Heart left ventricle (tissue), 16 donors: ENCODE data around the gene OAS2. TPM values are rescaled to one million over a fixed set of nuclear protein-coding genes. Genes with fewer than 3 reads are reported as not detected.

Experiments used
- ATAC-seq, 4 donors: fragments of 200-7000 bp; cut with Tn5 transposase; one replicate each; pipeline ENCODE4 v1.9.1; 2020 to 2022; ENCODE audit warnings: moderate library complexity in 4 of 4, mild to moderate bottlenecking in 3 of 4, moderate number of reproducible peaks in 1 of 4
- DNase-seq, 5 donors: peaks; one replicate each; pipeline ENCODE4 v3.0.0-alpha.2; 2020
- H3K27ac ChIP-seq, 12 donors: fragments of 200-600 bp; sonication (generic) in 4 of 12; one replicate each; pipeline versions ENCODE4 v1.5.0 to v1.8.0; 2016 to 2022; ENCODE audit warnings: mild to moderate bottlenecking in 2 of 12
- H3K27me3 ChIP-seq, 9 donors: fragments of 200-600 bp; sonication (generic) in 2 of 9; one replicate each; pipeline versions ENCODE4 v1.5.1 to v1.8.0; 2016 to 2022; ENCODE audit warnings: mild to moderate bottlenecking in 3 of 9
- H3K36me3 ChIP-seq, 9 donors: fragments of 200-600 bp; sonication (generic) in 2 of 9; one replicate each; pipeline versions ENCODE4 v1.5.0 to v1.8.0; 2018 to 2022; ENCODE audit warnings: mild to moderate bottlenecking in 2 of 9
- H3K4me1 ChIP-seq, 12 donors: fragments of 200-600 bp; sonication (generic) in 4 of 12; one replicate each; pipeline versions ENCODE4 v1.5.0 to v1.8.0; 2016 to 2022; ENCODE audit warnings: mild to moderate bottlenecking in 3 of 12
- H3K4me3 ChIP-seq, 12 donors: fragments of 200-600 bp; sonication (generic) in 4 of 12; one replicate each; pipeline versions ENCODE4 v1.5.0 to v1.8.0; 2017 to 2022; ENCODE audit warnings: mild to moderate bottlenecking in 9 of 12, moderate library complexity in 4 of 12
- H3K9me3 ChIP-seq, 12 donors: fragments of 200-600 bp; sonication (generic) in 4 of 12; one replicate each; pipeline versions ENCODE4 v1.5.0 to v1.8.0; 2016 to 2022; ENCODE audit warnings: mild to moderate bottlenecking in 1 of 12
- CTCF ChIP-seq, 12 donors: fragments of 200-600 bp; sonication (generic) in 4 of 12; IDR thresholded peaks; one replicate each; pipeline versions ENCODE4 v1.5.0 to v1.8.0; 2018 to 2022; ENCODE audit warnings: antibody characterized with exemption in 12 of 12, mild to moderate bottlenecking in 5 of 12
- POLR2A ChIP-seq, 2 donors: fragments of 450-650 bp; IDR thresholded peaks; one replicate each; pipeline ENCODE4 v1.6.1; 2017; ENCODE audit warnings: antibody characterized with exemption in 2 of 2, mild to moderate bottlenecking in 2 of 2, moderate library complexity in 2 of 2
- WGBS, 4 donors: extraction: QIAGEN DNeasy Blood & Tissue Kit in 2 of 4; methylation state at CpG; one replicate each; pipeline versions ENCODE4 v1.1.5 to v1.1.7; 2013 to 2018; 5-methylcytosine and 5-hydroxymethylcytosine counted together
- intact Hi-C, 10 donors: fragments of 100-400 bp; cut with DNase I; formaldehyde crosslinking; loops; one replicate each; pipeline versions ENCODE4 v1.11.1 to v1.14.2; 2022
- polyA plus RNA-seq, 2 donors: library from polyadenylated mRNA; stranded (reverse); fragments of 200-250 nt; gene quantifications; one replicate each; pipeline ENCODE4 v1.2.3, GENCODE V29; 2013
- total RNA-seq, 9 donors: library from RNA; depleted of rRNA in 2 of 9; stranded (reverse); fragments of >200 nt in 2 of 9; fragmentation: NEBNext Ultra II Directional in 3 of 9; extraction: Animal tissue kit (Norgen Biotek cat#: 25700) in 3 of 9; gene quantifications; one replicate each; pipeline versions ENCODE4 v1.1.0 to v1.2.4, GENCODE V29; 2016 to 2023
- donor health status: ischemic (EF 13 %, LVEDD 7.1; RV severe dilation, severe dysfunction).
- donor health status: healthy with polysubstance abuse.
- donor health status: DM: no; HTN: yes; CAD: no.
- donor health status: DM: no; HTN: no; CAD: no.
- donor health status: ischemic (EF 25% LVEDD 6.9; RV normal size, moderate dysfunction).
- donor health status: ischemic (EF 25% LVEDD 5.7; RV mildly dilated, moderate dysfunction).
- donor health status: healthy.
- donor health status: DM: yes; HTN: yes; CAD: no.
- donor health status: ischemic (EF 35%, LVEDD 5.7; RV mildly dilated, moderate dysfunction).
- donor health status: nonischemic (EF 11% LVEDD 7.7; RV severe dilation, severe dysfunction).
- donor health status: DM: yes; HTN: yes; CAD: no.
- donor health status: PGD.
- donor health status: ischemic (EF 29% LVEDD 5.4; RV normal size, mild dysfunction).
- donor health status: nonischemic (EF 23%, LVEDD 6.1; RV moderate dilation, normal function).

Gene OAS2
- total and polyA plus RNA-seq, 11 donors: 3.8 to 46.1 (median 7.3) TPM

- Histone ChIP-seq H3K27me3 (no peaks in the 10 kb centered on the region), H3K9me3 (peaks cover 0 to 3% (median 0%) of the 10 kb centered on the region in 12 donors), H3K27ac (no peak overlapping the region), H3K36me3 (peaks cover 3 to 100% (median 81%) of the 10 kb centered on the region in 9 donors), H3K4me3 (no peak overlapping the region), H3K4me1 (no peaks in the 10 kb centered on the region)
- intact Hi-C loops: no loop called here
- no peak for ATAC-seq
- TF ChIP-seq POLR2A (IDR thresholded peaks at IDR 0.05) (no peak), CTCF (IDR thresholded peaks at IDR 0.05) (no peak)
- DNase-seq: no peak
- WGBS, 4 donors: 85 to 89% (median 88%) methylated on average over 4 of the region's 4 CpGs
These were observed 13.4 kb upstream of the OAS2 start for GRCh38 chr12:112964915-112965314.

- no peaks in the 10 kb centered on the region for H3K27me3 ChIP-seq
- peaks cover 3 to 100% (median 79%) of the 10 kb centered on the region in 9 donors for H3K36me3 ChIP-seq
- peaks cover 0 to 4% (median 0%) of the 10 kb centered on the region in 12 donors for H3K4me1 ChIP-seq
- intact Hi-C loops: no loop called here
- no peak overlapping the region for H3K27ac ChIP-seq
- no peak for TF ChIP-seq CTCF (IDR thresholded peaks at IDR 0.05)
- no peak for TF ChIP-seq POLR2A (IDR thresholded peaks at IDR 0.05)
- WGBS, 4 donors: 87 to 92% (median 91%) methylated on average over 9 to 15 of the region's 15 CpGs
- DNase-seq: no peak
- no peaks in the 10 kb centered on the region for H3K9me3 ChIP-seq
- ATAC-seq: no peak
- H3K4me3 ChIP-seq: no peak overlapping the region
These were observed 12.7 kb upstream of the OAS2 start for GRCh38 chr12:112965643-112966042.

DNA sequence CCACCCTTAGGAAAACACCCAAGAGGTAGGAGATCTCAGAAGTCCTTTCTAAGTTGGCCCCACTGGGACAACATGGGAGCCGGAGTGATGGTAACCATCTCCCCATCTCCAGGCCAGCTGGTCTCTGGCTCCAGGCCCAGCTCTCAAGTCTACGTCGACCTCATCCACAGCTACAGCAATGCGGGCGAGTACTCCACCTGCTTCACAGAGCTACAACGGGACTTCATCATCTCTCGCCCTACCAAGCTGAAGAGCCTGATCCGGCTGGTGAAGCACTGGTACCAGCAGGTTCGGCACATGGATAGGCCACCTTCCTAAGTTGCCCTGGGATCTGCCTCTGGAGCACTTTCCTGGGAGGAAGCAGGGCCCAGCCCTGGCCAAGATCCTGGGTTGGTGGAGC is 11.0 kb upstream of the OAS2 start:
- H3K27ac ChIP-seq: no peak overlapping the region
- no peaks in the 10 kb centered on the region for H3K9me3 ChIP-seq
- 87 to 94% (median 92%) methylated on average over 6 to 9 of the region's 9 CpGs for WGBS, 4 donors
- ATAC-seq: no peak
- H3K4me1 ChIP-seq: peaks cover 0 to 10% (median 0%) of the 10 kb centered on the region in 12 donors
- DNase-seq: no peak
- no peak overlapping the region for H3K4me3 ChIP-seq
- intact Hi-C loops: no loop called here
- H3K36me3 ChIP-seq: peaks cover 3 to 88% (median 64%) of the 10 kb centered on the region in 9 donors
- H3K27me3 ChIP-seq: no peaks in the 10 kb centered on the region
- TF ChIP-seq POLR2A (IDR thresholded peaks at IDR 0.05): no peak
- TF ChIP-seq CTCF (IDR thresholded peaks at IDR 0.05): no peak

DNA sequence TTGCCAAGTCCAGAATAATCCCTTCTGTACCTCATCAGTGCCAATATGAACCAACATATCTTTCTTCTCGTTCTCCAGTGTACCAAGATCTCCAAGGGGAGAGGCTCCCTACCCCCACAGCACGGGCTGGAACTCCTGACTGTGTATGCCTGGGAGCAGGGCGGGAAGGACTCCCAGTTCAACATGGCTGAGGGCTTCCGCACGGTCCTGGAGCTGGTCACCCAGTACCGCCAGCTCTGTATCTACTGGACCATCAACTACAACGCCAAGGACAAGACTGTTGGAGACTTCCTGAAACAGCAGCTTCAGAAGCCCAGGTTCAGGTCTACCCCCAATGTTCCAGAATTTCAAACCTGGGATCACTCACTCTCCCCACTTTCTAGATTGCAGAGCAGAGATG is 10.5 kb upstream of the OAS2 start:
- 86 to 93% (median 91%) methylated on average over 7 of the region's 7 CpGs for WGBS, 4 donors
- Histone ChIP-seq H3K27me3 (no peaks in the 10 kb centered on the region), H3K4me3 (no peak overlapping the region), H3K27ac (no peak overlapping the region), H3K36me3 (peaks cover 3 to 82% (median 58%) of the 10 kb centered on the region in 9 donors), H3K9me3 (no peaks in the 10 kb centered on the region), H3K4me1 (peaks cover 0 to 10% (median 0%) of the 10 kb centered on the region in 12 donors)
- ATAC-seq (no peak), DNase-seq (no peak)
- intact Hi-C loops: no loop called here
- TF ChIP-seq POLR2A (IDR thresholded peaks at IDR 0.05): no peak
- TF ChIP-seq CTCF (IDR thresholded peaks at IDR 0.05): no peak
